ENCODE measurements around the gene GP1BA. TPM values are rescaled to one million over a fixed set of nuclear protein-coding genes. Genes with fewer than 3 reads are reported as not detected.

GP1BA gene
- total and polyA plus RNA-seq, 2 donors (not counting 1 experiment from before 2014, with no cell fraction given), result 0.06 TPM; not detected in 1

DNA sequence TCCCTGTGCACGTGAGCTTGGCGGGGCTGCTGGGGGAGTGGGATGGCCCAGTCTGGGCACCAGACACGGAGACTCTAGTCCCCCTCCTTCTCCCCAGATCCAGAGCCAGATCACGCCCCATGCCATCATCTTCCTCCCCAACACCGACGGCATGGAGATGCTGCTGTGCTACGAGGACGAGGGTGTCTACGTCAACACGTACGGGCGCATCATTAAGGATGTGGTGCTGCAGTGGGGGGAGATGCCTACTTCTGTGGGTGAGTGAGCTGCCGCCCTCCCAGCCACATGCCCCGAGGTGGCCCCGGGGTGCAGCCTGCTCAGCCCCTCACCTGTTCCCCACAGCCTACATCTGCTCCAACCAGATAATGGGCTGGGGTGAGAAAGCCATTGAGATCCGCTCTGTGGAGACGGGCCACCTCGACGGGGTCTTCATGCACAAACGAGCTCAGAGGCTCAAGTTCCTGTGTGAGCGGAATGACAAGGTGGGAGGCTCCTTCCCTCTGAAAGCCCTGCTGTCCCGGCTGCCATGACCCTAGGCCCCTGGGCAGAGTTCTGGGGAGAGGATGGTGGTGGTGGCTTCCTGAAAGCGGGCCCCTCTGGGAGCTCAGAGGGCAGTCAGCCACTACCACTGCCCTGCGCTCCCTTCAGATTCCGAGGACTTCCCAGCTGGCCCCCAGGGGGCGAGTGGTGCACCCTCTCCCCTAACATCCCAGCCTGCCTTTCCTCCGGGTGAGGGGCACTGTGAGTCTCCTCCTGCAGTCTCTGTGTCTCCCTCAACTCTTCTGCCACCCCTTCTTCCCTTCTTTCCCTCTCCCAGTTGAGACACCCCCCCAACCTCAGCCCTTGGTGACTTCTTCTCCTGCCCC, 35.5 kb upstream of the GP1BA start:
- peaks cover 0 to 18% (median 0%) of the 10 kb centered on the region in 3 donors for H3K9me3 ChIP-seq (ENCODE audit: control extremely low read depth in 1 of 3, control insufficient read depth in 2 of 3, insufficient read depth in 1 of 3, low read length in 2 of 3)
- Mint-ChIP-seq H3K27me3 (no peaks in the 10 kb centered on the region), H3K27ac (no peak overlapping the region), H3K9me3 (ENCODE audit: insufficient read depth) (no peaks in the 10 kb centered on the region), H3K4me3 (no peak overlapping the region), H3K4me1 (peaks cover 28% of the 10 kb centered on the region)
- WGBS (ENCODE audit: insufficient coverage), result 97% methylated on average over 22 of the region's 27 CpGs
- no peak for TF ChIP-seq EZH2 (IDR thresholded peaks at IDR 0.05; ENCODE audit: borderline replicate concordance, insufficient read depth, low read depth, low read length, poor library complexity, severe bottlenecking)
- TF ChIP-seq, protein P1, sequence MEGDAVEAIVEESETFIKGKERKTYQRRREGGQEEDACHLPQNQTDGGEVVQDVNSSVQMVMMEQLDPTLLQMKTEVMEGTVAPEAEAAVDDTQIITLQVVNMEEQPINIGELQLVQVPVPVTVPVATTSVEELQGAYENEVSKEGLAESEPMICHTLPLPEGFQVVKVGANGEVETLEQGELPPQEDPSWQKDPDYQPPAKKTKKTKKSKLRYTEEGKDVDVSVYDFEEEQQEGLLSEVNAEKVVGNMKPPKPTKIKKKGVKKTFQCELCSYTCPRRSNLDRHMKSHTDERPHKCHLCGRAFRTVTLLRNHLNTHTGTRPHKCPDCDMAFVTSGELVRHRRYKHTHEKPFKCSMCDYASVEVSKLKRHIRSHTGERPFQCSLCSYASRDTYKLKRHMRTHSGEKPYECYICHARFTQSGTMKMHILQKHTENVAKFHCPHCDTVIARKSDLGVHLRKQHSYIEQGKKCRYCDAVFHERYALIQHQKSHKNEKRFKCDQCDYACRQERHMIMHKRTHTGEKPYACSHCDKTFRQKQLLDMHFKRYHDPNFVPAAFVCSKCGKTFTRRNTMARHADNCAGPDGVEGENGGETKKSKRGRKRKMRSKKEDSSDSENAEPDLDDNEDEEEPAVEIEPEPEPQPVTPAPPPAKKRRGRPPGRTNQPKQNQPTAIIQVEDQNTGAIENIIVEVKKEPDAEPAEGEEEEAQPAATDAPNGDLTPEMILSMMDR (IDR thresholded peaks at IDR 0.05), result no peak
- no peaks in the 10 kb centered on the region for H3K79me2 ChIP-seq (ENCODE audit: control insufficient read depth, insufficient read depth, low read length)
- H2AFZ ChIP-seq (ENCODE audit: insufficient read depth, low read depth, low read length, poor library complexity, severe bottlenecking), result no peak overlapping the region
- peaks cover 0 to 21% (median 10%) of the 10 kb centered on the region in 4 experiments for H3K27me3 ChIP-seq (replicated peaks in 1 of 4; ENCODE audit: control extremely low read depth in 1 of 4, control insufficient read depth in 3 of 4, insufficient read depth in 4 of 4, low read length in 3 of 4)
- H3K4me2 ChIP-seq (replicated peaks; ENCODE audit: low read depth, low read length, poor library complexity, severe bottlenecking), result no peak overlapping the region
- intact Hi-C loops (cut with micrococcal nuclease), result no loop called here
- H3K4me1 ChIP-seq (ENCODE audit: control insufficient read depth in 2 of 2, insufficient read depth in 2 of 2, low read length in 2 of 2), result peaks cover 27 to 30% of the 10 kb centered on the region in 2 donors
- ChIA-PET POLR2A (interaction anchor here (0.5 kb wide), 1 partner anchor 155 kb away, joined by 10 read pairs; no protein-coding TSS in a partner anchor), CTCF (no interaction called here)
- no peak for ATAC-seq (ENCODE audit: low read depth)
- H3K36me3 ChIP-seq (replicated peaks in 1 of 2; ENCODE audit: control extremely low read depth in 1 of 2, control insufficient read depth in 1 of 2, extremely low read depth in 1 of 2, insufficient read depth in 2 of 2, low read length in 1 of 2), result peaks cover 0 to 54% of the 10 kb centered on the region in 2 experiments
- H3K27ac ChIP-seq (ENCODE audit: low read length in 2 of 2), result no peak overlapping the region
- no peak overlapping the region for H3K4me3 ChIP-seq (ENCODE audit: control extremely low read depth in 1 of 5, extremely low read depth in 1 of 5, insufficient read depth in 1 of 5, low read depth in 2 of 5, low read length in 4 of 5)
- no peak overlapping the region for H3K9ac ChIP-seq (ENCODE audit: low read length)
- peak; percentile 34 for DNase-seq
- peaks cover 8% of the 10 kb centered on the region for H4K20me1 ChIP-seq (ENCODE audit: control insufficient read depth, insufficient read depth, low read length, poor library complexity, severe bottlenecking)

DNA sequence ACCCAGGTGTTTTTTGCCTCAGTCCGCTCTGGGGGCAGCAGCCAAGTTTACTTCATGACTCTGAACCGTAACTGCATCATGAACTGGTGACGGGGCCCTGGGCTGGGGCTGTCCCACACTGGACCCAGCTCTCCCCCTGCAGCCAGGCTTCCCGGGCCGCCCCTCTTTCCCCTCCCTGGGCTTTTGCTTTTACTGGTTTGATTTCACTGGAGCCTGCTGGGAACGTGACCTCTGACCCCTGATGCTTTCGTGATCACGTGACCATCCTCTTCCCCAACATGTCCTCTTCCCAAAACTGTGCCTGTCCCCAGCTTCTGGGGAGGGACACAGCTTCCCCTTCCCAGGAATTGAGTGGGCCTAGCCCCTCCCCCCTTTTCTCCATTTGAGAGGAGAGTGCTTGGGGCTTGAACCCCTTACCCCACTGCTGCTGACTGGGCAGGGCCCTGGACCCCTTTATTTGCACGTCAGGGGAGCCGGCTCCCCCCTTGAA, 34.8 kb upstream of the GP1BA start:
- peaks cover 0 to 25% (median 0%) of the 10 kb centered on the region in 3 donors for H3K9me3 ChIP-seq (ENCODE audit: control extremely low read depth in 1 of 3, control insufficient read depth in 2 of 3, insufficient read depth in 1 of 3, low read length in 2 of 3)
- H3K27me3 Mint-ChIP-seq, result no peaks in the 10 kb centered on the region
- peaks cover 7% of the 10 kb centered on the region for H4K20me1 ChIP-seq (ENCODE audit: control insufficient read depth, insufficient read depth, low read length, poor library complexity, severe bottlenecking)
- H3K4me2 ChIP-seq (replicated peaks; ENCODE audit: low read depth, low read length, poor library complexity, severe bottlenecking), result no peak overlapping the region
- H3K36me3 ChIP-seq (replicated peaks in 1 of 2; ENCODE audit: control extremely low read depth in 1 of 2, control insufficient read depth in 1 of 2, extremely low read depth in 1 of 2, insufficient read depth in 2 of 2, low read length in 1 of 2), result peaks cover 0 to 48% of the 10 kb centered on the region in 2 experiments
- no peak overlapping the region for H3K27ac ChIP-seq (ENCODE audit: low read length in 2 of 2)
- TF ChIP-seq, protein P1 (IDR thresholded peaks at IDR 0.05), result no peak
- no peak for TF ChIP-seq EZH2 (IDR thresholded peaks at IDR 0.05; ENCODE audit: borderline replicate concordance, insufficient read depth, low read depth, low read length, poor library complexity, severe bottlenecking)
- over 99% methylated on average over 10 of the region's 10 CpGs for WGBS (ENCODE audit: insufficient coverage)
- no peak overlapping the region for H3K27ac Mint-ChIP-seq
- intact Hi-C loops (cut with micrococcal nuclease), result no loop called here
- ChIA-PET POLR2A (no interaction called here), CTCF (interaction anchor here (1.0 kb wide), 1 partner anchor 164 kb away, joined by 6 read pairs; no protein-coding TSS in a partner anchor)
- H2AFZ ChIP-seq (ENCODE audit: insufficient read depth, low read depth, low read length, poor library complexity, severe bottlenecking), result no peak overlapping the region
- no peaks in the 10 kb centered on the region for H3K79me2 ChIP-seq (ENCODE audit: control insufficient read depth, insufficient read depth, low read length)
- ATAC-seq (ENCODE audit: low read depth) (no peak), DNase-seq (peak; percentile 25)
- peaks cover 32 to 37% of the 10 kb centered on the region in 2 donors for H3K4me1 ChIP-seq (ENCODE audit: control insufficient read depth in 2 of 2, insufficient read depth in 2 of 2, low read length in 2 of 2)
- no peak overlapping the region for H3K4me3 ChIP-seq (ENCODE audit: control extremely low read depth in 1 of 5, extremely low read depth in 1 of 5, insufficient read depth in 1 of 5, low read depth in 2 of 5, low read length in 4 of 5)
- no peaks in the 10 kb centered on the region for H3K9me3 Mint-ChIP-seq (ENCODE audit: insufficient read depth)
- no peak overlapping the region for H3K9ac ChIP-seq (ENCODE audit: low read length)
- peaks cover 33% of the 10 kb centered on the region for H3K4me1 Mint-ChIP-seq
- no peak overlapping the region for H3K4me3 Mint-ChIP-seq
- H3K27me3 ChIP-seq (replicated peaks in 1 of 4; ENCODE audit: control extremely low read depth in 1 of 4, control insufficient read depth in 3 of 4, insufficient read depth in 4 of 4, low read length in 3 of 4), result peaks cover 0 to 22% (median 10%) of the 10 kb centered on the region in 4 experiments

Measured in B cell (primary cell).